HL-60 (cell line): ENCODE data around the gene HAUS5.
"Not testable (repeated sequence)": the region's sequence is repeated elsewhere in the genome, so short reads cannot be mapped to it uniquely, and the experiment has no call there.

ENCODE experiments used
- DNase-seq, 2 experiments: peaks; one replicate each; pipeline ENCODE4 v3.0.0-alpha.2; 2010 to 2020; ENCODE audit warnings: low read depth in 1 of 2, low spot score in 1 of 2
- H3K27ac ChIP-seq: fragments of 250-450 bp; sonication (Bioruptor Pico); replicated peaks from 2 replicates; pipeline ENCODE4 v1.5.1; 2020; ENCODE audit warnings: mild to moderate bottlenecking, moderate library complexity
- H3K27me3 ChIP-seq: fragments of 250-450 bp; sonication (Bioruptor Pico); 2 replicates; pipeline ENCODE4 v1.5.1; 2021; ENCODE audit warnings: mild to moderate bottlenecking, moderate library complexity; ENCODE audit not compliant: insufficient read depth, poor library complexity, severe bottlenecking
- H3K4me3 ChIP-seq: replicated peaks from 2 replicates; pipeline ENCODE4 v1.5.1; 2011; ENCODE audit warnings: mild to moderate bottlenecking, control low read depth, low read length; ENCODE audit not compliant: insufficient read depth
- GABPA ChIP-seq: IDR thresholded peaks from 2 replicates; pipeline ENCODE4 v1.6.1; 2012; ENCODE audit warnings: low read depth
- POLR2AphosphoS5 ChIP-seq: IDR thresholded peaks from 2 replicates; pipeline ENCODE4 v1.6.1; 2012; ENCODE audit warnings: low read depth
- SPI1 ChIP-seq: IDR thresholded peaks from 2 replicates; pipeline ENCODE4 v1.6.1; 2012; ENCODE audit warnings: low read depth, mild to moderate bottlenecking, borderline replicate concordance
- TF ChIP-seq, protein P1 (sequence below): IDR thresholded peaks from one replicate; pipeline ENCODE4 v1.5.1; 2011; ENCODE audit warnings: low read length, control low read depth, inconsistent platforms; ENCODE audit not compliant: insufficient read depth
- TF ChIP-seq, protein P2 (sequence below): IDR thresholded peaks from 2 replicates; pipeline ENCODE4 v1.6.1; 2012; ENCODE audit warnings: low read depth; ENCODE audit not compliant: insufficient replicate concordance

The HAUS5 gene

DNA sequence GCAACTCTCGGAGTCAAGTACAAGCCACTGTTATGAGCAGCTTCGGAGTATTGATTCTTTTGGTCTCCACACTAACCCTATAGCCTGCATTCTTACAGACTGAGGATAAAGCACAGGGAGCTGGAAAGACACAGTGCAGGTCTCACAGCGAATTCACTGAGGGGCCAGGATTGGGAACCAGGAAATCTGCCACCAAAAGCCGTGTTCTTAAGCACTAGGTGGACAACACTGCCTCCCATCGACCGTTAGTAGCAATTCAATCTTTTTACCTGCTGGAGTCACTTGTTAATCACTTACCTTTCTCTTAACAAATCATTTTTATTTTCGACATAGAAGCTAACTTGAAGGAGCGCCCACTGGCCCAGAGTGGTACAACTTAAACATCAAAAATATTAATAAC lies 20.3 kb upstream of the HAUS5 start:
- no peaks in the 10 kb centered on the region for H3K27me3 ChIP-seq
- no peak overlapping the region for H3K4me3 ChIP-seq
- no peak overlapping the region for H3K27ac ChIP-seq
- DNase-seq: peak; percentile 15 to 19
- TF ChIP-seq, protein P1, sequence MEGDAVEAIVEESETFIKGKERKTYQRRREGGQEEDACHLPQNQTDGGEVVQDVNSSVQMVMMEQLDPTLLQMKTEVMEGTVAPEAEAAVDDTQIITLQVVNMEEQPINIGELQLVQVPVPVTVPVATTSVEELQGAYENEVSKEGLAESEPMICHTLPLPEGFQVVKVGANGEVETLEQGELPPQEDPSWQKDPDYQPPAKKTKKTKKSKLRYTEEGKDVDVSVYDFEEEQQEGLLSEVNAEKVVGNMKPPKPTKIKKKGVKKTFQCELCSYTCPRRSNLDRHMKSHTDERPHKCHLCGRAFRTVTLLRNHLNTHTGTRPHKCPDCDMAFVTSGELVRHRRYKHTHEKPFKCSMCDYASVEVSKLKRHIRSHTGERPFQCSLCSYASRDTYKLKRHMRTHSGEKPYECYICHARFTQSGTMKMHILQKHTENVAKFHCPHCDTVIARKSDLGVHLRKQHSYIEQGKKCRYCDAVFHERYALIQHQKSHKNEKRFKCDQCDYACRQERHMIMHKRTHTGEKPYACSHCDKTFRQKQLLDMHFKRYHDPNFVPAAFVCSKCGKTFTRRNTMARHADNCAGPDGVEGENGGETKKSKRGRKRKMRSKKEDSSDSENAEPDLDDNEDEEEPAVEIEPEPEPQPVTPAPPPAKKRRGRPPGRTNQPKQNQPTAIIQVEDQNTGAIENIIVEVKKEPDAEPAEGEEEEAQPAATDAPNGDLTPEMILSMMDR: peak; percentile 40
- TF ChIP-seq SPI1: no peak

DNA sequence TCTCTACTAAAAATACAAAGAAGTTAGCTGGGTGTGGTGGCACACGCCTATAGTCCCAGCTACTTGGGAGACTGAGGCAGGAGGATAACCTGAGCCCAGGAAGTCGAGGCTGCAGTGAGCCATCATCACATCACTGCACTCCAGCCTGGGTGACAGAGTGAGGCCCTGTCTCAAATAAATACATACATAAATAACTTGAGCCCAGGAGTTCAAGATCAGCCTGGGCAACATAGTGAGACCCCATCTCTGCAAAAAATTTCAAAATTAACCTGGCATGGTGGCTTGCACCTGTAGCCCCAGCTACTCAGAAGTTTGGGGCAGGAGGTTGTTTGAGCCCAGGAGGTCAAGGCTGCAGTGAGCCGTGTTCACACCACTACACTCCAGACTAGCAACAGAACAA lies 17.5 kb upstream of the HAUS5 start:
- H3K27ac ChIP-seq, H3K27me3 ChIP-seq, DNase-seq, H3K4me3 ChIP-seq: not testable (repeated sequence)

DNA sequence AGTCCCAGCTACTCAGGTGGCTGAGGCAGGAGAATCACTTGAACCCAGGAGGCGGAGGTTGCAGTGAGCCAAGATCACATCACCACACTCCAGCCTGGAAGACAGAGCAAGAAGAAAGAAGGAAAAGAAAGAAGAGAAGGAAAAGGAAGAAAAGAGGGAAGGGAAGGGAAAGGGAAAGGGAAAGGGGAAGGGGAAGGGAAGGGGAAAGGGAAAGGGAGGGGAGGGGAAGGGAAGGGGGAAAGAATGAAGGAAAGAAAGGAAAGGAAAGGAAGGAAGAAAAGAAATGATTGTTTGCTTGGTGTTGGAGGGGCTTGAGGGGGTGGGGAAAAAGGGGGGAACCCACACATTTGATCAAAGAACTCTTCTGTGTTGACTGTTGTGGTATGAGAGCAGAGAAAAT lies 16.6 kb upstream of the HAUS5 start:
- TF ChIP-seq, protein P2, sequence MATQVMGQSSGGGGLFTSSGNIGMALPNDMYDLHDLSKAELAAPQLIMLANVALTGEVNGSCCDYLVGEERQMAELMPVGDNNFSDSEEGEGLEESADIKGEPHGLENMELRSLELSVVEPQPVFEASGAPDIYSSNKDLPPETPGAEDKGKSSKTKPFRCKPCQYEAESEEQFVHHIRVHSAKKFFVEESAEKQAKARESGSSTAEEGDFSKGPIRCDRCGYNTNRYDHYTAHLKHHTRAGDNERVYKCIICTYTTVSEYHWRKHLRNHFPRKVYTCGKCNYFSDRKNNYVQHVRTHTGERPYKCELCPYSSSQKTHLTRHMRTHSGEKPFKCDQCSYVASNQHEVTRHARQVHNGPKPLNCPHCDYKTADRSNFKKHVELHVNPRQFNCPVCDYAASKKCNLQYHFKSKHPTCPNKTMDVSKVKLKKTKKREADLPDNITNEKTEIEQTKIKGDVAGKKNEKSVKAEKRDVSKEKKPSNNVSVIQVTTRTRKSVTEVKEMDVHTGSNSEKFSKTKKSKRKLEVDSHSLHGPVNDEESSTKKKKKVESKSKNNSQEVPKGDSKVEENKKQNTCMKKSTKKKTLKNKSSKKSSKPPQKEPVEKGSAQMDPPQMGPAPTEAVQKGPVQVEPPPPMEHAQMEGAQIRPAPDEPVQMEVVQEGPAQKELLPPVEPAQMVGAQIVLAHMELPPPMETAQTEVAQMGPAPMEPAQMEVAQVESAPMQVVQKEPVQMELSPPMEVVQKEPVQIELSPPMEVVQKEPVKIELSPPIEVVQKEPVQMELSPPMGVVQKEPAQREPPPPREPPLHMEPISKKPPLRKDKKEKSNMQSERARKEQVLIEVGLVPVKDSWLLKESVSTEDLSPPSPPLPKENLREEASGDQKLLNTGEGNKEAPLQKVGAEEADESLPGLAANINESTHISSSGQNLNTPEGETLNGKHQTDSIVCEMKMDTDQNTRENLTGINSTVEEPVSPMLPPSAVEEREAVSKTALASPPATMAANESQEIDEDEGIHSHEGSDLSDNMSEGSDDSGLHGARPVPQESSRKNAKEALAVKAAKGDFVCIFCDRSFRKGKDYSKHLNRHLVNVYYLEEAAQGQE: no peak
- no peak for TF ChIP-seq POLR2AphosphoS5
- TF ChIP-seq, protein P1: no peak
- TF ChIP-seq GABPA: no peak
- Histone ChIP-seq H3K27me3 (no peaks in the 10 kb centered on the region), H3K4me3 (no peak overlapping the region), H3K27ac (no peak overlapping the region)
- no peak for DNase-seq

DNA sequence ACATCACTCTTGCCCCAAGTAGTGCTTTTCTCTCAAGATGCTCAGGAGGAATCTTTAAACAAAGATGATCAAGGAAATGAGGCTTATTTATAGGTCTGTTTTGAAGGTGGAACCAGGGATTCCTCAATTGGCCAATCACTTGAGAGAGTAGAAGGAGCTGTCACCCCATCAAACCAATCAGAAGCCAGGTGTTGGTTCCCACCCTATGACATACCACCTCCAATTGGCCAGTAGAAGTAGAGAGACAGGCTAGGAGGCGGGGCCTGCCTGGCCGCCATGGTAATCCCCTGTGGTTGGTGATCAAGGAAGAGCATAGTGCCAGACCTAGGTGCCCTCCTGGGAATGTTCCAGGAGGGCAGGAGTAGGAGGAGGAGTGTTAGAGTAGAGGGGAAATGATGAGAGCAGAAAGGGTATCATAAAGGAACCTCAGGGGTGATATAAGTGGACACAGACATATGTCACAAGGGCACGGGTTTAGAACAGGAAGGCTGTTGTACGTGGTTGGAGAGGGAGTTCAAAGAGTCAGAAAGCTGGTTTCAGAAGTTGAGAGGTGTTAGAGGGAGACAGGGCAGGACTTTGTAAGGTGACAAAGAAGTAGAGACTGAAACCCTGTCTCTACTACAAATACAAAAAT lies 16.1 kb upstream of the HAUS5 start:
- TF ChIP-seq GABPA: no peak
- TF ChIP-seq, protein P2: no peak
- no peak for TF ChIP-seq SPI1
- TF ChIP-seq, protein P1: no peak
- no peak for TF ChIP-seq POLR2AphosphoS5
- Histone ChIP-seq H3K27ac (no peak overlapping the region), H3K4me3 (no peak overlapping the region), H3K27me3 (no peaks in the 10 kb centered on the region)
- no peak for DNase-seq
